ENCODE measurements around the gene A4GALT. TPM values are rescaled to one million over a fixed set of nuclear protein-coding genes. Genes with fewer than 3 reads are reported as not detected.
"Not testable (repeated sequence)": the region's sequence is repeated elsewhere in the genome, so short reads cannot be mapped to it uniquely, and the experiment has no call there.

A4GALT gene
- total RNA-seq, 2 donors from 2014 or later, result 0.46 TPM; not detected in 1

DNA sequence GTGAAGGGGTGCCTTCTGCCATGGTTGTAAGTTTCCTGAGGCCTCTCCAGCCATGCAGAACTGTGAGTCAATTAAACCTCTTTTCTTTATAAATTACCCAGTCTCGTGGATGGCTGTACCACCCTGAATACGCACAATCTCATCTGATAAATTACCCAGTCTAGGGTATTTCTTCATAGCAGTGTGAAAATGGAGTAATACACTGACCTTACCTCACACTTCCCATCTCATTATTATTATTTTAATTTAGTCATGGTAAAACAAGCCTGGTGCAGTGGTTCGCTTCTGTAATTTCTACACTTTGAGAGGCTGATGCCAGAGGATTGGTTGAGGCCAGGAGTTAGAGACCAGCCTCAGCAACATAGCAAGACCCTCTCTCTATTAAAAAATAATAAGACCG, 41.0 kb downstream of the A4GALT start:
- Mint-ChIP-seq H3K4me1 (ENCODE audit: low read depth) (peaks cover 13% of the 10 kb centered on the region), H3K27ac (no peak overlapping the region), H3K4me3 (no peak overlapping the region), H3K9me3 (peaks cover 2 to 7% of the 10 kb centered on the region in 2 donors), H3K27me3 (ENCODE audit: low read depth) (peaks cover 6% of the 10 kb centered on the region), H3K36me3 (ENCODE audit: insufficient read depth in 2 of 2) (peaks cover 1 to 7% of the 10 kb centered on the region in 2 donors)
- no peak for ATAC-seq (replicated peaks in 1 of 2)
- no peak for DNase-seq

- no peak overlapping the region for H3K4me3 Mint-ChIP-seq
- ATAC-seq (replicated peaks in 1 of 2) (no peak), DNase-seq (no peak)
- H3K4me1 Mint-ChIP-seq (ENCODE audit: low read depth), result peaks cover 13% of the 10 kb centered on the region
- H3K36me3 Mint-ChIP-seq (ENCODE audit: insufficient read depth in 2 of 2), result peaks cover 1 to 7% of the 10 kb centered on the region in 2 donors
- peaks cover 6% of the 10 kb centered on the region for H3K27me3 Mint-ChIP-seq (ENCODE audit: low read depth)
- H3K9me3 Mint-ChIP-seq, result peaks cover 2 to 7% of the 10 kb centered on the region in 2 donors
- no peak overlapping the region for H3K27ac Mint-ChIP-seq
Observed at GRCh38 chr22:42678894-42679293, 41.8 kb downstream of the A4GALT start.

DNA sequence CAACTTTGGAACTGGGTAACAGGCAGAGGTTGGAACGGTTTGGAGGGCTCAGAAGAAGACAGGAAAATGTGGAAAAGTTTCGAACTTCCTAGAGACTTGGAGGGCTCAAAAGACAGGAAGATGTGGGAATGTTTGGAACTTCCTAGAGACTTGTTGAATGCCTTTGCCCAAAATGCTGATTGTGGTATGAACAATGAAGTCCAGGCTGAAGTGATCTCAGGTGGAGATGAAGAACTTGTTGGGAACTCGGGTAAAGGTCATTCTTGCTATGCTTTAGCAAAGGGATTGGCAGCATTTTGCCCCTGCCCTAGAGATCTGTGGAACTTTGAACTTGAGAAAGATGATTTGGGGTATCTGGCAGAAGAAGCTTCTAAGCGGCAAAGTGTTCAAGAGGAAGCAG, 42.7 kb downstream of the A4GALT start:
- not testable (repeated sequence) for H3K9me3 Mint-ChIP-seq; H3K4me3 Mint-ChIP-seq; DNase-seq; ATAC-seq (replicated peaks in 1 of 2); H3K36me3 Mint-ChIP-seq (ENCODE audit: insufficient read depth in 2 of 2); H3K27me3 Mint-ChIP-seq (ENCODE audit: low read depth); H3K27ac Mint-ChIP-seq
- peaks cover 13% of the 10 kb centered on the region for H3K4me1 Mint-ChIP-seq (ENCODE audit: low read depth)

DNA sequence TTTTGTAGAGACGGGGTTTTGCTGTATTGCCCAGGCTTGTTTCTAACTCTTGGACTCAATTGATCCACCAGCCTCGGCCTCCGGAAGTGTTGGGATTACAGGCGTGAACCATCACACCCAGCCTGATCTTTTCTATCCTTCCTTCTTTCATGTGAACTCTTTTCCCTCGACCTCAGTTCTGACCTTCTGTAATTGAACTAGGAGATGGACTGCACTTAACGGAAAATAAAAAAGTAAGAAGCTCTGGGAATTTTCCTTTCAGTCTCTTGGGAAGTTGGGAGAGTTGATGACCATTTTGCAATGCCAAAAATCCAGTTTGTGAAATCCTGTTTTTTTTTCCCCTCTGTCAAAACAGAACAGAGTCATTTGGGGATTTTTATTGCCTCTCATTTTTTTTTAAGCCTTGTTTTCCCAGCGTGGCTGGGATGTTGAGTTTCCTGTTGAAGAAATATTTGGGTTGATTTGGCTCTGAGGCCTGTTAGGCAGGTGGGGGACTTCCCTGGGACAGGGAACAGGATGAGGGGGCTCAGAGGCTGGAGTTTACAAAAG, 44.5 kb downstream of the A4GALT start:
- Mint-ChIP-seq H3K36me3 (ENCODE audit: insufficient read depth in 2 of 2) (peaks cover 1 to 7% of the 10 kb centered on the region in 2 donors), H3K9me3 (peaks cover 2 to 7% of the 10 kb centered on the region in 2 donors), H3K4me3 (no peak overlapping the region), H3K27ac (no peak overlapping the region), H3K4me1 (ENCODE audit: low read depth) (peaks cover 19% of the 10 kb centered on the region), H3K27me3 (ENCODE audit: low read depth) (no peaks in the 10 kb centered on the region)
- no peak for DNase-seq
- no peak for ATAC-seq (replicated peaks in 1 of 2)

GRCh38 chr22:42673898-42674401, 46.7 kb downstream of the A4GALT start:
- Mint-ChIP-seq H3K4me1 (ENCODE audit: low read depth) (peaks cover 29% of the 10 kb centered on the region), H3K27me3 (ENCODE audit: low read depth) (no peaks in the 10 kb centered on the region), H3K36me3 (ENCODE audit: insufficient read depth in 2 of 2) (peaks cover 0 to 7% of the 10 kb centered on the region in 2 donors), H3K27ac (no peak overlapping the region), H3K9me3 (peaks cover 0 to 5% of the 10 kb centered on the region in 2 donors), H3K4me3 (no peak overlapping the region)
- no peak for ATAC-seq (replicated peaks in 1 of 2)
- DNase-seq, result no peak

DNA sequence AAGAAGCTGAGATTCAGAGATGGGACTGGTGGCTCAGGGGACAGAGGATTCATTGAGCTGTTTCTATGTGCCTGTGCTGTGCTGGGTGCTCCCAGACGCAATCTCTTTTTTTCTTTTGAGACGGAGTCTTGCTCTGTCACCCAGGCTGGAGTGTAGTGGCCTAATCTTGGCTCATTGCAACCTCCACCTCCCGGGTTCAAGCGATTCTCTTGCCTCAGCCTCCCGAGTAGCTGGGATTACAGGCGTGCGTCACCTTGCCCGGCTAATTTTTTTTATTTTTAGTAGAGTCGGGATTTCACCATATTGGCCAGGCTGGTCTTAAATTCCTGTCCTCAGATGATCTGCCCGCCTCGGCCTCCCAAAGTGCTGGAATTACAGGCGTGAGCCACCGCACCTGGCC, 47.6 kb downstream of the A4GALT start:
- H3K27me3 Mint-ChIP-seq (ENCODE audit: low read depth); H3K36me3 Mint-ChIP-seq (ENCODE audit: insufficient read depth in 2 of 2); H3K27ac Mint-ChIP-seq; H3K4me3 Mint-ChIP-seq; ATAC-seq (replicated peaks in 1 of 2); H3K9me3 Mint-ChIP-seq; DNase-seq: not testable (repeated sequence)
- H3K4me1 Mint-ChIP-seq (ENCODE audit: low read depth), result peaks cover 29% of the 10 kb centered on the region

DNA sequence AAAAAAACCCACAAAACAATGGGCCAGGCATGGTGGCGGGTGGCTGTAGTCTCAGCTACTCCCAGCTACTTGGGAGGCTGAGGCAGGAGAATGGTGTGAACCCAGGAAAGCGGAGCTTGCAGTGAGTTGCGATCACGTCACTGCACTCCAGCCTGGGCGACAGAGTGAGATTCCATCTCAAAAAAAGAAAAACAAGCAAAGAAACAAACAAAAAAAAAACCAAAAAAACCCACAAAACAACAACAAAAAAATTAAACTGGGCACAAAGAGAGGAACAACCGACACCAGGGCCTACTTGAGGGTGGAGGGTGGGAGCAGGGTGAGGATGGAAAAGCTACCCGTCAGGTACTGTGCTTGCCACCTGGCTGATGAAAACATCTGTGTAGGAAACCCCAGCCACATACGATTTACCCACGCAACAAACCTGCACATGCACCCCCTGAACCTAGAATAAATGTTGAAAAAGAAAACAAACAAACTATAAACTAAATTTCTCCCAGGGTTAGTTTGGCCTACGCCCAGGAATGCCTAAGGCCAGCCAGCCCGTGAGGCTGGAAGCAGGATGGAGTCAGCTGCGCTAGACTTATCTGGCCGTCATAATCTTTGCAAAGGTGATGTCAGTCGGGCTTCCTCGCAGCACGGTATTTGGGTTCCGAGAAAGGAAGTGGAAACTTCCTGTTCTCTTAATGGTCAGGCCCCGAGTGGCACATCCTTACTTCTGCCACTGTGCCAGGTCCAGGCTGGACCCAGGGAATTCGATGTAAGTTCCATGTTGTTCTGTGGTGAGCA, 49.6 kb downstream of the A4GALT start:
- H3K4me3 Mint-ChIP-seq, result no peak overlapping the region
- no peaks in the 10 kb centered on the region for H3K9me3 Mint-ChIP-seq
- H3K36me3 Mint-ChIP-seq (ENCODE audit: insufficient read depth in 2 of 2), result no peaks in the 10 kb centered on the region
- peaks cover 17% of the 10 kb centered on the region for H3K4me1 Mint-ChIP-seq (ENCODE audit: low read depth)
- H3K27me3 Mint-ChIP-seq (ENCODE audit: low read depth), result no peaks in the 10 kb centered on the region
- DNase-seq (no peak), ATAC-seq (replicated peaks in 1 of 2) (peak in 1 of 2 donors; percentile 45)
- H3K27ac Mint-ChIP-seq, result peak overlapping the region; percentile 57

- no peak for ATAC-seq (replicated peaks in 1 of 2)
- no peaks in the 10 kb centered on the region for H3K27me3 Mint-ChIP-seq (ENCODE audit: low read depth)
- no peak for DNase-seq
- no peak overlapping the region for H3K27ac Mint-ChIP-seq
- H3K4me1 Mint-ChIP-seq (ENCODE audit: low read depth), result peaks cover 16% of the 10 kb centered on the region
- H3K36me3 Mint-ChIP-seq (ENCODE audit: insufficient read depth in 2 of 2), result no peaks in the 10 kb centered on the region
- no peak overlapping the region for H3K4me3 Mint-ChIP-seq
- no peaks in the 10 kb centered on the region for H3K9me3 Mint-ChIP-seq
Observed at GRCh38 chr22:42670046-42670445, 50.6 kb downstream of the A4GALT start.

GRCh38 chr22:42666393-42666792, 54.3 kb downstream of the A4GALT start:
- H3K4me1 Mint-ChIP-seq (ENCODE audit: low read depth), result peaks cover 13% of the 10 kb centered on the region
- not testable (repeated sequence) for H3K27me3 Mint-ChIP-seq (ENCODE audit: low read depth); H3K4me3 Mint-ChIP-seq; H3K27ac Mint-ChIP-seq; DNase-seq; H3K9me3 Mint-ChIP-seq; ATAC-seq (replicated peaks in 1 of 2); H3K36me3 Mint-ChIP-seq (ENCODE audit: insufficient read depth in 2 of 2)

DNA sequence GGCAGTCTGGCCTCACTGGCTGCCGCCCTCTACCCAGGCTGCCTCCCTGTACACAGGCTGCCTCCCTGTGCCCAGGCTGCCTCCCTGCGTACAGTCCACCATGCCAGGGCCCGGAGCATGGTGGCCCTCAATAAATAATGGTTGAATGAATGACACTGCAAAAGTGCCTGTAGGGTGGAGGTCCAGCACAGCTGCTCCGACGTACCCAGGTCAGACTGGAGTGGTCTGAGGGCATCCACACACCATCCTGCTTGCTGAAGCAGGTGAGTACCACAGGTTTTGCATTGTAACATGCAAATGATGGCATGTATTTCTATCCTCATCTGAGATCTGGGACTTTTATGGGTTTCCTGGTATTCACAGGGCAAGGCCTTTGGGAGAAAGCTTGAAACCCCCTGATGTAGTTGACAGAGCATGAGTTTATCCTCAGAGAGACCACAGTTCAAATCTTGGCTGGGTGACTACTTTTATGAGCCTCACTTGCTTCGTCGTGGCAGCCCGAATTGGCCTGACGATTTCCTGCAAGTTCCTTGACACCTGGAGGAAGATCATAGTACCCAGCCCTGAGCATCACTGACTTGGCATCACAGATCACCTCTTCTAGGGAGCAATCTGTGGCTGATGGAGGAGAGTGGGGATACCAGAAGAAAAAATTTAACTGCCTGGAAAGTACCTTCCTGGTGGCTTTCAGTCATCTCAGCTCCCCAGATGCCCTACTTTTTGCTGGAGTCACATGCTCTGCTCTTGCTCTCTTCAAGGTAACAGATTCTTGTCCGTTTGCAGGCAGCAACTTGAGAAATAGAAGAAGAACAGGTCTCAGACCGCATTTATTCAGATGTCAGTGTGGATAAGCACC, 55.5 kb downstream of the A4GALT start:
- peaks cover 1% of the 10 kb centered on the region for H3K4me1 Mint-ChIP-seq (ENCODE audit: low read depth)
- H3K9me3 Mint-ChIP-seq, result no peaks in the 10 kb centered on the region
- H3K27ac Mint-ChIP-seq, result no peak overlapping the region
- no peaks in the 10 kb centered on the region for H3K36me3 Mint-ChIP-seq (ENCODE audit: insufficient read depth in 2 of 2)
- no peak for DNase-seq
- ATAC-seq (replicated peaks in 1 of 2), result no peak
- H3K4me3 Mint-ChIP-seq, result no peak overlapping the region
- H3K27me3 Mint-ChIP-seq (ENCODE audit: low read depth), result peaks cover 8% of the 10 kb centered on the region

- Mint-ChIP-seq H3K9me3 (no peaks in the 10 kb centered on the region), H3K27me3 (ENCODE audit: low read depth) (peaks cover 8% of the 10 kb centered on the region), H3K27ac (no peak overlapping the region), H3K36me3 (ENCODE audit: insufficient read depth in 2 of 2) (no peaks in the 10 kb centered on the region), H3K4me1 (ENCODE audit: low read depth) (no peaks in the 10 kb centered on the region), H3K4me3 (peak overlapping the region; percentile 78 to 84)
- DNase-seq (peak; percentile 87 to 88), ATAC-seq (replicated peaks in 1 of 2) (peak; percentile 89 to 90)
Observed at GRCh38 chr22:42661985-42662831, 58.5 kb downstream of the A4GALT start.

- Mint-ChIP-seq H3K27ac (no peak overlapping the region), H3K9me3 (no peaks in the 10 kb centered on the region), H3K27me3 (ENCODE audit: low read depth) (no peaks in the 10 kb centered on the region), H3K4me3 (no peak overlapping the region), H3K4me1 (ENCODE audit: low read depth) (no peaks in the 10 kb centered on the region), H3K36me3 (ENCODE audit: insufficient read depth in 2 of 2) (no peaks in the 10 kb centered on the region)
- DNase-seq (no peak), ATAC-seq (replicated peaks in 1 of 2) (no peak)
Observed at GRCh38 chr22:42656578-42656977, 64.1 kb downstream of the A4GALT start.
